Uterus (tissue), 2 donors: ENCODE data around the gene TTLL10.

Experiments
- CTCF ChIP-seq, 4 experiments: fragments of 200-600 bp in 2 of 4; fragments of 450-650 bp in 2 of 4; sonication (generic) in 2 of 4; IDR thresholded peaks; one replicate each; pipeline ENCODE4 v1.5.1; 2016 to 2019; ENCODE audit warnings: antibody characterized with exemption in 4 of 4, mild to moderate bottlenecking in 2 of 4, moderate library complexity in 1 of 4
- POLR2A ChIP-seq, 2 donors: fragments of 450-650 bp; IDR thresholded peaks; one replicate each; pipeline ENCODE4 v1.6.1; 2016; ENCODE audit warnings: antibody characterized with exemption in 2 of 2, mild to moderate bottlenecking in 1 of 2, moderate library complexity in 1 of 2

GRCh38 chr1:1176931-1177330 lies 3.3 kb downstream of the TTLL10 start:
- TF ChIP-seq CTCF (IDR thresholded peaks at IDR 0.05) (no peak), POLR2A (IDR thresholded peaks at IDR 0.05) (no peak)
